GM12864 (cell line): ENCODE data around the gene ABCA8.

Experiments used
- DNase-seq: peaks from one replicate; pipeline ENCODE4 v3.0.0-alpha.2; 2011; ENCODE audit warnings: low read depth
- H3K4me3 ChIP-seq: 2 replicates; pipeline ENCODE4 v1.5.1; 2011; ENCODE audit warnings: mild to moderate bottlenecking, low read depth, low read length, control low read depth
- TF ChIP-seq, protein P1 (sequence below): IDR thresholded peaks from 2 replicates; pipeline ENCODE4 v1.5.1; 2011; ENCODE audit warnings: low read depth, mild to moderate bottlenecking, moderate library complexity, low read length, control low read depth, inconsistent platforms; ENCODE audit errors: missing control alignments

ABCA8 gene

DNA sequence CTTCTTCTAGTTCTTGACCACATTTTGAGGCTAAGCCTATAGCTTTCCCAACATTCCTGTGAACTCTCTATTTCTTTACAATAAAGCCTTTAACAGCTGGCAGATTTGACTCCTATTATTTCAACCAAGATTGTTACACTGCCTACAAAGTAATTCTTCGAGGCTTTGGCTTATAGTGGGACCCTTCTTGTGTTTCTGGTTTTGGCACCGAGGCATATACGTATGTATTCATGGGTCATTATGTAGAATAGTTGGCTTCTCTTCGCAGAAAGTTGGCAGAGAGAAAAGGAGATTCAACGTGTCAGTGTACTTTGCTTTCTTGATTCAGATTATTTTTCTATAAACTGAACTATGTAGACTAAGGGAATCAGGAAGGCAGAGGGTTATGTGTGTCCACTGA lies 102.2 kb downstream of the ABCA8 start:
- TF ChIP-seq, protein P1, sequence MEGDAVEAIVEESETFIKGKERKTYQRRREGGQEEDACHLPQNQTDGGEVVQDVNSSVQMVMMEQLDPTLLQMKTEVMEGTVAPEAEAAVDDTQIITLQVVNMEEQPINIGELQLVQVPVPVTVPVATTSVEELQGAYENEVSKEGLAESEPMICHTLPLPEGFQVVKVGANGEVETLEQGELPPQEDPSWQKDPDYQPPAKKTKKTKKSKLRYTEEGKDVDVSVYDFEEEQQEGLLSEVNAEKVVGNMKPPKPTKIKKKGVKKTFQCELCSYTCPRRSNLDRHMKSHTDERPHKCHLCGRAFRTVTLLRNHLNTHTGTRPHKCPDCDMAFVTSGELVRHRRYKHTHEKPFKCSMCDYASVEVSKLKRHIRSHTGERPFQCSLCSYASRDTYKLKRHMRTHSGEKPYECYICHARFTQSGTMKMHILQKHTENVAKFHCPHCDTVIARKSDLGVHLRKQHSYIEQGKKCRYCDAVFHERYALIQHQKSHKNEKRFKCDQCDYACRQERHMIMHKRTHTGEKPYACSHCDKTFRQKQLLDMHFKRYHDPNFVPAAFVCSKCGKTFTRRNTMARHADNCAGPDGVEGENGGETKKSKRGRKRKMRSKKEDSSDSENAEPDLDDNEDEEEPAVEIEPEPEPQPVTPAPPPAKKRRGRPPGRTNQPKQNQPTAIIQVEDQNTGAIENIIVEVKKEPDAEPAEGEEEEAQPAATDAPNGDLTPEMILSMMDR = no peak
- no peak overlapping the region for H3K4me3 ChIP-seq
- no peak for DNase-seq

DNA sequence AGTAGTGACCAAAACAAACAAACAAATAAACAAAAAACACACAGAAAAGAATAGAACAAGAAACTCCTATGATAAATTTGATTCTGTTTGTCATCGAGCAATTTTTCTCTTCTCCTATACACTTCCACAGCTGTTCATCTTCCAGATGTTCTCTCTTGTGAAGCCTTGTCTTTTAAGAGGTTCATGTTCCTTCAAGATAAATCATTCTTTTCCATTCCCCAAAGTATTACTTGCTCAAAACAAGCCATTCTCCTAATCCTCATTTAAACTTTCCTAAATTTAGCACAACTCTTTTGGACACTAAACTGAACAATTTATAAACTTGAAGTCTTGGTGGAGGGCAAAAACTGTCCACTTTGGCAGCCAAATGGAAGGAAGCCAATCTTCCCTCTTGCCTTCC lies 103.3 kb downstream of the ABCA8 start:
- no peak overlapping the region for H3K4me3 ChIP-seq
- DNase-seq = no peak
- TF ChIP-seq, protein P1 = no peak

DNA sequence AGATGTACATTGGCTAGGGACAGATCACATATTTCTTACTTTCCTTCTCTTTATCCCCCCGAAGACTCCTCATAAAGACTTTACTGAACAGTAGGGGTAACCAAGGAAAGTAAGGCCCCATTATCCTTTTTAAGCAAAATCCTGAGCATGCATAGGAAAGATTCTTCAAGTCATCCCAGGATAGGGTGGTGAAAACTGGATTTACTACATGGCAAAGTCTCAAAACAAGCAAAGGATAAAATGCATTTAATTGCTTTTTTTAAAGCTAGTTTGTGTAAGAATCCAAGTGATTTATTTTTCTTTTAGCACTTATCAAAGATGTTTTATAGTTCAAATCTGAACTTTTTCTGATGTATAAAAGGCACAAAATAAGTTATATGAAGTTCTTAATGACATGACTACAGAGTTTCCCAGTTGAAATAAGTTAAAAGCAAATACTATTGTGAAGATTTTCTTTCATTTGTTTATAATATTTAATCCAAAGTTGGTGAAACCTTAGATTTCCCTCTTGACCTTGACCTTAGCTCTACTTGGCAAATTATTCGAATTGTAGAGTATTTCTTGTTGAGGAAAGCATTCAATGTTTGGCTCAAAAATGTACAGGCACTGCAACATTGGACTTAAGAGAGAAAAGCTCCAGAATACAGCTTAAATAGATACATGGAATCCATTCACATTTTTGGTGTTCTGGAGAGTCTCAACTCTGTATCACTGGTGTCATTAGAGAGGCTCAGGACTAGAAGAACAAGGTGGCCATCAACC lies 104.3 kb downstream of the ABCA8 start:
- TF ChIP-seq, protein P1 = no peak
- no peak overlapping the region for H3K4me3 ChIP-seq
- no peak for DNase-seq

DNA sequence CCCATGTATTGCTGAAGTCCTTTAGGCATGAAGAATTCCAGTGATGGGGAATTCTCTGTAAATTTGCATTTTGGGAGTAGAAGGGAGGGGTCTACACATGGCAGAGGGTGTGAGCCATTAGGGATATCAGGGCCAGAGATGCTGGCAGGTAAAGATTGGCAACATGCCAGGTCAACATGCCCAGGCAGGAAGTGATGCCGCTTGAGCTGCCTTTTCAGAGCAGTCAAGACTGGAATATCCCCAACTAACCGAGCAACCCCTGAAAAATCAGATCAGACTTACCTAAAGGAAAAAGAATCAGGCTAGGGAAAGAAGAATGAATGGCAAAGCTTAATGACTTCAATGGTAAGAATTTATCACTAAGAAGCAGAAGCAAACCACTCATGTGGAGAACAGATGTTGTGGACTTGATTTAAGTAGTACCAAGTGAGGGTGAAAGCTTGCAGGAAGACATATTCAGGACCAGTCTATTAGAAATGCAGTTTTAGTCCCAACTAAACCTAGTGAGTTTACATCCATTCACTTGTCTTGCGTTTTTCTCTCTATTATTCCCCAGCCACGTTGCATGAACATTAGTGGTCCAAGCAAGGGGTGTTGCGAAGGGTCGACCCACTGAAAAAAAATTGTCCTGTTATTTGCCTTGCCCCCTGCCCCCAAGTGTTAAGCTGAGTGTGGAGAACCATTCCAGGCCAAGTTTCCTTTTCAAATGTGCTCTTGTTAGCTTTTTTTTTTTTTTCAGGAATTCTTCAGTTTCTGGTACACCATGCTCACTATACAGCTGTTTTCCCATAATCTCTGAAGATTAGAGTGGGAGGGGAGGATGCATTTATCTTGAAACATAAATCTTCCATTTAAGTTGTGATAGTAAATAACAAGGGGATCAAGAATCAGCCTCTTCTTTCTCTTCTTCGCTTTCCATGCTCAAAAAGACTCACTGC lies 105.2 kb downstream of the ABCA8 start:
- no peak for DNase-seq
- TF ChIP-seq, protein P1 = no peak
- no peak overlapping the region for H3K4me3 ChIP-seq

- TF ChIP-seq, protein P1 = no peak
- H3K4me3 ChIP-seq = no peak overlapping the region
- no peak for DNase-seq
These were observed 107.5 kb downstream of the ABCA8 start for GRCh38 chr17:68847711-68848110.

DNA sequence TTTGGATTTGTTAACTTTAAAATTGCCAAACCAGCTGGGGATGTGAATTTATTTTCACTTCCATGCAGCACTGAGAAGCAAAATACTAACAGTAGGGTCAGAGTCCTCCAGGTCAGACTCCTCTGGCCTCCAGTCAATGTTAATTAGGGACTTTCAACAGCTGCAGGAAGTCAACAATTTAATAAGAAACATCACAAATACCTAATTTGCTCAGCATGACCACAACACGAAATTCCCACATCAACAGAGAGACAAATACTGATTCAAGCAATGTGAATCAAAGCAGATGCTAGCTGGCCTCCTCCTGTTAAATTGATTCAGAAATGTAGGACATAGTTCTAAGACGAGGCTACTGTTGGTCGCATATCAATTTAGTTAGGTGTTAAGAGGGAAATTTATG lies 111.7 kb downstream of the ABCA8 start:
- DNase-seq = no peak
- H3K4me3 ChIP-seq = no peak overlapping the region
- TF ChIP-seq, protein P1 = no peak
